Suprapubic skin (tissue), 4 donors: ENCODE measurements around the gene CYP46A1.

Source experiments
- EP300 ChIP-seq: sonication (generic); formaldehyde crosslinking; IDR thresholded peaks from one replicate; pipeline ENCODE4 v1.6.1; 2017; ENCODE audit warnings: antibody characterized with exemption
- POLR2A ChIP-seq, 2 donors: fragments of 450-650 bp; IDR thresholded peaks; one replicate each; pipeline ENCODE4 v1.6.1; 2017; ENCODE audit warnings: antibody characterized with exemption in 2 of 2, mild to moderate bottlenecking in 2 of 2, moderate library complexity in 2 of 2
- POLR2AphosphoS5 ChIP-seq, 3 donors: sonication (generic); formaldehyde crosslinking; IDR thresholded peaks; one replicate each; pipeline ENCODE4 v1.6.1; 2017; ENCODE audit warnings: antibody characterized with exemption in 3 of 3
- TF ChIP-seq, protein P1 (sequence below), 2 donors: fragments of 200-600 bp in 1 of 2; fragments of 450-650 bp in 1 of 2; sonication (generic) in 1 of 2; IDR thresholded peaks; one replicate each; pipeline ENCODE4 v1.5.1; 2016 to 2019; ENCODE audit warnings: antibody characterized with exemption in 2 of 2, mild to moderate bottlenecking in 1 of 2, moderate library complexity in 1 of 2

DNA sequence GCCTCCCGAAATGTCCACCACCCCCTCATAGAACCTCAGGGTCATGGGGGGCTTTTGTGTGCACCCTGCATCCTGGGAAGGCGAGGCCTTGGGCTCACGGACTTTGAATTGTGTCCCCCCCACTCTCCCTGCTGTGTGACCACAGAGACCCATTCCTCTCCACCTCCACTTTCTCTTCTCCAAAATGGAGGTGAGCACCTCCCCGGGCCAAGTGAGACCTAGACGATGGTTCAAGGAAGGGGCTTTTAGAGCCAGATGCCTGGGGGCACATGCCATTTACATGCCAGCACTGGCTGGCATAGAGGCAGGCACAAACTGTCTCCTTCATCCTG lies 33.5 kb downstream of the CYP46A1 start:
- TF ChIP-seq, protein P1, sequence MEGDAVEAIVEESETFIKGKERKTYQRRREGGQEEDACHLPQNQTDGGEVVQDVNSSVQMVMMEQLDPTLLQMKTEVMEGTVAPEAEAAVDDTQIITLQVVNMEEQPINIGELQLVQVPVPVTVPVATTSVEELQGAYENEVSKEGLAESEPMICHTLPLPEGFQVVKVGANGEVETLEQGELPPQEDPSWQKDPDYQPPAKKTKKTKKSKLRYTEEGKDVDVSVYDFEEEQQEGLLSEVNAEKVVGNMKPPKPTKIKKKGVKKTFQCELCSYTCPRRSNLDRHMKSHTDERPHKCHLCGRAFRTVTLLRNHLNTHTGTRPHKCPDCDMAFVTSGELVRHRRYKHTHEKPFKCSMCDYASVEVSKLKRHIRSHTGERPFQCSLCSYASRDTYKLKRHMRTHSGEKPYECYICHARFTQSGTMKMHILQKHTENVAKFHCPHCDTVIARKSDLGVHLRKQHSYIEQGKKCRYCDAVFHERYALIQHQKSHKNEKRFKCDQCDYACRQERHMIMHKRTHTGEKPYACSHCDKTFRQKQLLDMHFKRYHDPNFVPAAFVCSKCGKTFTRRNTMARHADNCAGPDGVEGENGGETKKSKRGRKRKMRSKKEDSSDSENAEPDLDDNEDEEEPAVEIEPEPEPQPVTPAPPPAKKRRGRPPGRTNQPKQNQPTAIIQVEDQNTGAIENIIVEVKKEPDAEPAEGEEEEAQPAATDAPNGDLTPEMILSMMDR (IDR thresholded peaks at IDR 0.05), result no peak
- TF ChIP-seq POLR2AphosphoS5 (IDR thresholded peaks at IDR 0.05) (no peak), POLR2A (IDR thresholded peaks at IDR 0.05) (no peak), EP300 (no peak)
